Measurements from ENCODE around the gene JPH3. TPM values are rescaled to one million over a fixed set of nuclear protein-coding genes. Genes with fewer than 3 reads are reported as not detected.

The JPH3 gene
- total and polyA plus RNA-seq, 2 experiments from 2014 or later, result 8.0 to 39.3 TPM

- Histone ChIP-seq H3K9me3 (ENCODE audit: low read depth) (no peaks in the 10 kb centered on the region), H3K36me3 (no peaks in the 10 kb centered on the region), H3K27me3 (no peaks in the 10 kb centered on the region), H3K4me1 (ENCODE audit: low read depth) (no peaks in the 10 kb centered on the region), H3K27ac (no peak overlapping the region), H3K4me3 (no peak overlapping the region)
- TF ChIP-seq CTCF (IDR thresholded peaks at IDR 0.05; ENCODE audit: low read depth, low read length), result no peak
- peak in 1 of 2 donors; percentile 10 for DNase-seq (ENCODE audit: low read depth in 1 of 2, low spot score in 1 of 2)
Observed at GRCh38 chr16:87657621-87658192, 55.4 kb downstream of the JPH3 start.

- no peak for TF ChIP-seq CTCF (IDR thresholded peaks at IDR 0.05; ENCODE audit: low read depth, low read length)
- no peaks in the 10 kb centered on the region for H3K36me3 ChIP-seq
- H3K27me3 ChIP-seq, result no peaks in the 10 kb centered on the region
- no peak overlapping the region for H3K4me3 ChIP-seq
- H3K9me3 ChIP-seq (ENCODE audit: low read depth), result no peaks in the 10 kb centered on the region
- no peak for DNase-seq (ENCODE audit: low read depth in 1 of 2, low spot score in 1 of 2)
- no peak overlapping the region for H3K27ac ChIP-seq
- H3K4me1 ChIP-seq (ENCODE audit: low read depth), result no peaks in the 10 kb centered on the region
Observed at GRCh38 chr16:87658564-87659225, 56.4 kb downstream of the JPH3 start.

GRCh38 chr16:87661561-87661960 lies 59.3 kb downstream of the JPH3 start:
- no peak for TF ChIP-seq CTCF (IDR thresholded peaks at IDR 0.05; ENCODE audit: low read depth, low read length)
- no peak overlapping the region for H3K4me3 ChIP-seq
- H3K4me1 ChIP-seq (ENCODE audit: low read depth), result no peaks in the 10 kb centered on the region
- H3K36me3 ChIP-seq, result no peaks in the 10 kb centered on the region
- H3K27ac ChIP-seq, result no peak overlapping the region
- H3K27me3 ChIP-seq, result no peaks in the 10 kb centered on the region
- peak; percentile 64 to 80 for DNase-seq (ENCODE audit: low read depth in 1 of 2, low spot score in 1 of 2)
- no peaks in the 10 kb centered on the region for H3K9me3 ChIP-seq (ENCODE audit: low read depth)

- Histone ChIP-seq H3K4me3 (no peak overlapping the region), H3K9me3 (ENCODE audit: low read depth) (no peaks in the 10 kb centered on the region), H3K36me3 (no peaks in the 10 kb centered on the region), H3K27ac (no peak overlapping the region), H3K27me3 (no peaks in the 10 kb centered on the region), H3K4me1 (ENCODE audit: low read depth) (no peaks in the 10 kb centered on the region)
- no peak for TF ChIP-seq CTCF (IDR thresholded peaks at IDR 0.05; ENCODE audit: low read depth, low read length)
- DNase-seq (ENCODE audit: low read depth in 1 of 2, low spot score in 1 of 2), result no peak
Observed at GRCh38 chr16:87662254-87663204, 60.2 kb downstream of the JPH3 start.

- no peaks in the 10 kb centered on the region for H3K4me1 ChIP-seq (ENCODE audit: low read depth)
- H3K9me3 ChIP-seq (ENCODE audit: low read depth), result no peaks in the 10 kb centered on the region
- H3K4me3 ChIP-seq, result no peak overlapping the region
- H3K27me3 ChIP-seq, result no peaks in the 10 kb centered on the region
- DNase-seq (ENCODE audit: low read depth in 1 of 2, low spot score in 1 of 2), result no peak
- H3K27ac ChIP-seq, result no peak overlapping the region
- no peak for TF ChIP-seq CTCF (IDR thresholded peaks at IDR 0.05; ENCODE audit: low read depth, low read length)
- H3K36me3 ChIP-seq, result no peaks in the 10 kb centered on the region
Observed at GRCh38 chr16:87664792-87665191, 62.5 kb downstream of the JPH3 start.
